HEK293 (cell line): ENCODE measurements around the gene ABHD16B.

ENCODE experiments used
- CTCF ChIA-PET: fragments of 350-600 bp; formaldehyde crosslinking; extraction: SDS; loops from one replicate; lab custom pipeline; 2021; ENCODE audit warnings: antibody characterized with exemption; lab: Yijun Ruan, JAX
- POLR2A ChIA-PET: fragments of 300-600 bp; formaldehyde crosslinking; extraction: SDS; loops from one replicate; lab custom pipeline; 2020; ENCODE audit warnings: antibody characterized with exemption, inconsistent platforms; lab: Yijun Ruan, JAX
- H3K27ac ChIP-seq: fragments of 200-500 bp; sonication (Bioruptor generic); 2 replicates; pipeline ENCODE4 v1.5.1; 2014; ENCODE audit warnings: low read depth, low read length, control low read depth, inconsistent platforms; ENCODE audit errors: extremely low read depth
- H3K36me3 ChIP-seq, 2 experiments: fragments of 200-500 bp in 1 of 2; sonication (Bioruptor generic) in 1 of 2; 1 replicate in 1 of 2; 2 replicates in 1 of 2; pipeline ENCODE4 v1.5.1; 2014 to 2017; ENCODE audit warnings: inconsistent platforms in 2 of 2, low read length in 2 of 2; ENCODE audit not compliant: control insufficient read depth in 2 of 2, insufficient read depth in 1 of 2
- H3K4me1 ChIP-seq: fragments of 200-500 bp; sonication (Bioruptor generic); 2 replicates; pipeline ENCODE4 v1.5.1; 2014; ENCODE audit warnings: mild to moderate bottlenecking, low read length, inconsistent platforms; ENCODE audit not compliant: control insufficient read depth, insufficient read depth
- H3K4me3 ChIP-seq: 2 replicates; pipeline ENCODE4 v1.5.1; 2011; ENCODE audit warnings: low read depth, mild to moderate bottlenecking, control low read depth, low read length, moderate library complexity
- H3K9me3 ChIP-seq: fragments of 200-500 bp; sonication (Bioruptor generic); 2 replicates; pipeline ENCODE4 v1.5.1; 2014; ENCODE audit warnings: low read depth, low read length, inconsistent platforms; ENCODE audit not compliant: control insufficient read depth, insufficient read depth
- BCL6B ChIP-seq: fragments of 450-650 bp; formaldehyde crosslinking; IDR thresholded peaks from 2 replicates; pipeline ENCODE4 v1.5.1; 2017; ENCODE audit warnings: missing biosample characterization, missing genetic modification characterization
- SP2 ChIP-seq: fragments of 450-650 bp; formaldehyde crosslinking; IDR thresholded peaks from 2 replicates; pipeline ENCODE4 v1.5.1; 2016; ENCODE audit warnings: missing biosample characterization, missing genetic modification characterization
- ZBTB20 ChIP-seq: fragments of 450-650 bp; formaldehyde crosslinking; IDR thresholded peaks from 2 replicates; pipeline ENCODE4 v1.5.1; 2016; ENCODE audit warnings: missing biosample characterization, missing genetic modification characterization
- ZFP3 ChIP-seq: fragments of 450-650 bp; formaldehyde crosslinking; IDR thresholded peaks from 2 replicates; pipeline ENCODE4 v1.5.1; 2016; ENCODE audit warnings: low read depth, missing biosample characterization, missing genetic modification characterization
- ZFP37 ChIP-seq: fragments of 450-650 bp; formaldehyde crosslinking; IDR thresholded peaks from 2 replicates; pipeline ENCODE4 v1.5.1; 2016; ENCODE audit warnings: missing biosample characterization, missing genetic modification characterization
- ZNF157 ChIP-seq: fragments of 450-650 bp; formaldehyde crosslinking; IDR thresholded peaks from 2 replicates; pipeline ENCODE4 v1.5.1; 2016; ENCODE audit warnings: missing biosample characterization, missing genetic modification characterization
- ZNF214 ChIP-seq: fragments of 450-650 bp; formaldehyde crosslinking; IDR thresholded peaks from 2 replicates; pipeline ENCODE4 v1.5.1; 2017; ENCODE audit warnings: missing biosample characterization, mild to moderate bottlenecking, missing genetic modification characterization, borderline replicate concordance
- ZNF626 ChIP-seq: fragments of 450-650 bp; sonication (Bioruptor Pico); formaldehyde crosslinking; IDR thresholded peaks from 2 replicates; pipeline ENCODE4 v1.5.1; 2018; ENCODE audit warnings: missing biosample characterization, missing genetic modification characterization, inconsistent platforms
- ZNF704 ChIP-seq: fragments of 450-650 bp; formaldehyde crosslinking; IDR thresholded peaks from 2 replicates; pipeline ENCODE4 v1.5.1; 2016; ENCODE audit warnings: missing biosample characterization, missing genetic modification characterization
- ZNF792 ChIP-seq: fragments of 450-650 bp; formaldehyde crosslinking; IDR thresholded peaks from 2 replicates; pipeline ENCODE4 v1.5.1; 2016; ENCODE audit warnings: missing biosample characterization, missing genetic modification characterization
- TF ChIP-seq, protein P1 (sequence below): fragments of 450-650 bp; formaldehyde crosslinking; IDR thresholded peaks from 2 replicates; pipeline ENCODE4 v1.5.1; 2016; ENCODE audit warnings: missing biosample characterization, missing genetic modification characterization

Gene ABHD16B

GRCh38 chr20:63860325-63861051 is 810 bp upstream of the ABHD16B start:
- no peaks in the 10 kb centered on the region for H3K4me1 ChIP-seq
- TF ChIP-seq SP2 (tag by site-specific recombination) (peak; percentile 35), ZNF157 (no peak)
- TF ChIP-seq, all 188 proteins: peak for 1
- Histone ChIP-seq H3K9me3 (no peaks in the 10 kb centered on the region), H3K4me3 (no peak overlapping the region), H3K27ac (no peak overlapping the region), H3K36me3 (peaks cover 0 to 22% of the 10 kb centered on the region in 2 experiments; a peak in 1 of 3 replicates)
- ChIA-PET POLR2A (no interaction called here), CTCF (no interaction called here)

DNA sequence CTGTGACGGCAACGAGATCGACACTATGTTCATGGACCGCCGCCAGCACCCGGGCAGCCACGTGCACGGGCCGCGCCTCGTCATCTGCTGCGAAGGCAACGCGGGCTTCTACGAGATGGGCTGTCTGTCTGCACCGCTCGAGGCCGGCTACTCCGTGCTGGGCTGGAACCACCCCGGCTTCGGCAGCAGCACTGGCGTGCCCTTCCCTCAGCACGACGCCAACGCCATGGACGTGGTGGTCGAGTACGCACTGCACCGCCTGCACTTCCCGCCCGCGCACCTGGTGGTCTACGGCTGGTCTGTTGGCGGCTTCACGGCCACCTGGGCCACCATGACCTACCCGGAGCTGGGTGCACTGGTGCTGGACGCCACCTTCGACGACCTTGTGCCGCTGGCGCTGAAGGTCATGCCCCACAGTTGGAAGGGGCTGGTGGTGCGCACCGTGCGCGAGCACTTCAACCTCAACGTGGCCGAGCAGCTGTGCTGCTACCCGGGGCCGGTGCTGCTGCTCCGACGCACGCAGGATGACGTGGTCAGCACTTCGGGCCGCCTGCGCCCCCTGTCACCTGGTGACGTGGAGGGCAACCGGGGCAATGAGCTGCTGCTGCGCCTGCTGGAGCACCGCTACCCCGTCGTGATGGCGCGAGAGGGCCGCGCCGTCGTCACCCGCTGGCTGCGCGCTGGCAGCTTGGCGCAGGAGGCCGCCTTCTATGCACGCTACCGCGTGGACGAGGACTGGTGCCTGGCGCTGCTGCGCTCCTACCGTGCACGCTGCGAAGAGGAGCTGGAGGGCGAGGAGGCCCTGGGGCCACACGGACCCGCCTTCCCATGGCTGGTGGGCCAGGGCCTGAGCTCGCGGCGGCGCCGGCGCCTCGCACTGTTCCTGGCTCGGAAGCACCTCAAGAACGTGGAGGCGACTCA is 943 bp downstream of the ABHD16B start:
- peaks cover 0 to 22% of the 10 kb centered on the region in 2 experiments; a peak in 2 of 3 replicates for H3K36me3 ChIP-seq
- ChIA-PET CTCF (interaction anchor here (0.7 kb wide), 1 partner anchor 120 kb away, joined by 3 read pairs; no protein-coding TSS in a partner anchor), POLR2A (interaction anchor here (0.6 kb wide), 1 partner anchor 11 kb away, joined by 3 read pairs; no protein-coding TSS in a partner anchor)
- H3K4me3 ChIP-seq = no peak overlapping the region
- H3K9me3 ChIP-seq = no peaks in the 10 kb centered on the region
- no peak overlapping the region for H3K27ac ChIP-seq
- TF ChIP-seq ZNF792 (tag by site-specific recombination) = no peak
- TF ChIP-seq, protein P1, sequence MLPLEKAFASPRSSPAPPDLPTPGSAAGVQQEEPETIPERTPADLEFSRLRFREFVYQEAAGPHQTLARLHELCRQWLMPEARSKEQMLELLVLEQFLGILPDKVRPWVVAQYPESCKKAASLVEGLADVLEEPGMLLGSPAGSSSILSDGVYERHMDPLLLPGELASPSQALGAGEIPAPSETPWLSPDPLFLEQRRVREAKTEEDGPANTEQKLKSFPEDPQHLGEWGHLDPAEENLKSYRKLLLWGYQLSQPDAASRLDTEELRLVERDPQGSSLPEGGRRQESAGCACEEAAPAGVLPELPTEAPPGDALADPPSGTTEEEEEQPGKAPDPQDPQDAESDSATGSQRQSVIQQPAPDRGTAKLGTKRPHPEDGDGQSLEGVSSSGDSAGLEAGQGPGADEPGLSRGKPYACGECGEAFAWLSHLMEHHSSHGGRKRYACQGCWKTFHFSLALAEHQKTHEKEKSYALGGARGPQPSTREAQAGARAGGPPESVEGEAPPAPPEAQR (tag by site-specific recombination) = no peak
- no peak for TF ChIP-seq ZFP37 (tag by site-specific recombination)
- TF ChIP-seq ZNF626 (tag by site-specific recombination) = no peak
- no peak for TF ChIP-seq ZBTB20 (tag by site-specific recombination)
- TF ChIP-seq ZNF704 (tag by site-specific recombination) = no peak
- no peak for TF ChIP-seq ZFP3 (tag by site-specific recombination)
- H3K4me1 ChIP-seq = no peaks in the 10 kb centered on the region

- peak overlapping the region; percentile 67 for H3K27ac ChIP-seq
- CTCF ChIA-PET = interaction anchor here (0.7 to 1.3 kb wide), 4 partner anchors 62 to 110 kb away, joined by 3 to 5 read pairs (median 4); no protein-coding TSS in a partner anchor
- no peaks in the 10 kb centered on the region for H3K9me3 ChIP-seq
- H3K4me1 ChIP-seq = no peaks in the 10 kb centered on the region
- TF ChIP-seq ZNF214 (tag by site-specific recombination) (no peak), BCL6B (tag by site-specific recombination) (no peak)
- POLR2A ChIA-PET = interaction anchor here (0.6 to 3.4 kb wide), 5 partner anchors 7 to 155 kb away, joined by 3 to 16 read pairs (median 6); partner anchors contain the start of genes ARFRP1 and ZGPAT
- H3K4me3 ChIP-seq = no peak overlapping the region; the same call in 1 of the 2 replicates
- peaks cover 0 to 25% of the 10 kb centered on the region in 2 experiments; a peak in 2 of 3 replicates for H3K36me3 ChIP-seq
Measured at GRCh38 chr20:63863021-63863797, 1.9 kb downstream of the ABHD16B start.
